Smooth muscle cell of the brain vasculature (primary cell): Measurements from ENCODE around the gene DIPK2B.

ENCODE experiments used
- DNase-seq: peaks from one replicate; pipeline ENCODE4 v3.0.0-alpha.2; 2012; ENCODE audit warnings: low read depth, low spot score

Gene DIPK2B

GRCh38 chrX:45200741-45201234, at the start of gene DIPK2B:
Gene DIPK2B (minus strand): TSS chrX:45200876. CDS start chrX:45200826, 50 bp downstream.
- DNase-seq, result no peak

GRCh38 chrX:45240301-45240700, 39.6 kb upstream of the DIPK2B start:
- DNase-seq, result no peak

- DNase-seq, result no peak
Measured at GRCh38 chrX:45238489-45238888, 37.8 kb upstream of the DIPK2B start.

- no peak for DNase-seq
Measured at GRCh38 chrX:45233531-45233930, 32.9 kb upstream of the DIPK2B start.

GRCh38 chrX:45232139-45232538, 31.5 kb upstream of the DIPK2B start:
- DNase-seq, result no peak

GRCh38 chrX:45230410-45230809, 29.7 kb upstream of the DIPK2B start:
- no peak for DNase-seq

- DNase-seq, result no peak
Measured at GRCh38 chrX:45229348-45229747, 28.7 kb upstream of the DIPK2B start.

- DNase-seq, result no peak
Measured at GRCh38 chrX:45228126-45228525, 27.4 kb upstream of the DIPK2B start.

GRCh38 chrX:45208121-45208856, 7.6 kb upstream of the DIPK2B start:
- no peak for DNase-seq

GRCh38 chrX:45202171-45202570, 1.5 kb upstream of the DIPK2B start:
- no peak for DNase-seq

- DNase-seq, result no peak
Measured at GRCh38 chrX:45198706-45199105, 2.0 kb downstream of the DIPK2B start.

GRCh38 chrX:45198301-45198700, 2.4 kb downstream of the DIPK2B start:
- no peak for DNase-seq

GRCh38 chrX:45196701-45197100, 4.0 kb downstream of the DIPK2B start:
- DNase-seq, result no peak

- no peak for DNase-seq
Measured at GRCh38 chrX:45191820-45192409, 8.8 kb downstream of the DIPK2B start.

- DNase-seq, result no peak
Measured at GRCh38 chrX:45191383-45191782, 9.3 kb downstream of the DIPK2B start.

- DNase-seq, result no peak
Measured at GRCh38 chrX:45187731-45188130, 12.9 kb downstream of the DIPK2B start.

GRCh38 chrX:45186643-45187026, 14.0 kb downstream of the DIPK2B start:
- DNase-seq, result no peak

GRCh38 chrX:45184211-45184610, 16.5 kb downstream of the DIPK2B start:
- DNase-seq, result no peak

GRCh38 chrX:45172890-45173289, 27.8 kb downstream of the DIPK2B start:
- DNase-seq, result no peak

- DNase-seq, result no peak
Measured at GRCh38 chrX:45166781-45167180, 33.9 kb downstream of the DIPK2B start.

- DNase-seq, result no peak
Measured at GRCh38 chrX:45165726-45166125, 35.0 kb downstream of the DIPK2B start.

- no peak for DNase-seq
Measured at GRCh38 chrX:45164995-45165394, 35.7 kb downstream of the DIPK2B start.

- DNase-seq, result no peak
Measured at GRCh38 chrX:45164021-45164621, 36.6 kb downstream of the DIPK2B start.
